ENCODE results near the gene ARID1B. TPM values are rescaled to one million over a fixed set of nuclear protein-coding genes. Genes with fewer than 3 reads are reported as not detected.

The ARID1B gene
- total RNA-seq, 2 donors from 2014 or later, result 65.1 to 99.4 TPM

- Histone ChIP-seq H3K27me3 (replicated peaks; ENCODE audit: insufficient read depth) (no peaks in the 10 kb centered on the region), H3K27ac (no peak overlapping the region), H3K4me1 (replicated peaks) (no peaks in the 10 kb centered on the region), H3K9me3 (no peaks in the 10 kb centered on the region), H3K4me3 (no peak overlapping the region), H3K36me3 (no peaks in the 10 kb centered on the region)
- DNase-seq (ENCODE audit: low spot score), result no peak
- 90% methylated on average over 2 of the region's 2 CpGs for WGBS
- intact Hi-C loops (cut with DNase I), result no loop called here
- TF ChIP-seq POLR2AphosphoS5 (IDR thresholded peaks at IDR 0.05) (no peak), POLR2A (IDR thresholded peaks at IDR 0.05) (no peak), CTCF (IDR thresholded peaks at IDR 0.05) (no peak)
These were observed 147.8 kb downstream of the ARID1B start for GRCh38 chr6:156925026-156925425.

- intact Hi-C loops (cut with DNase I), result no loop called here
- Histone ChIP-seq H3K27ac (no peak overlapping the region), H3K36me3 (no peaks in the 10 kb centered on the region), H3K4me1 (replicated peaks) (no peaks in the 10 kb centered on the region), H3K4me3 (no peak overlapping the region), H3K9me3 (no peaks in the 10 kb centered on the region), H3K27me3 (replicated peaks; ENCODE audit: insufficient read depth) (no peaks in the 10 kb centered on the region)
- no peak for TF ChIP-seq POLR2A (IDR thresholded peaks at IDR 0.05)
- TF ChIP-seq CTCF (IDR thresholded peaks at IDR 0.05), result no peak
- no peak for TF ChIP-seq POLR2AphosphoS5 (IDR thresholded peaks at IDR 0.05)
- WGBS, result 70% methylated on average over 3 of the region's 3 CpGs
- no peak for DNase-seq (ENCODE audit: low spot score)
These were observed 148.8 kb downstream of the ARID1B start for GRCh38 chr6:156925718-156926607.

GRCh38 chr6:156928126-156928525 is 150.9 kb downstream of the ARID1B start:
- DNase-seq (ENCODE audit: low spot score), result no peak
- no peak overlapping the region for H3K27ac ChIP-seq
- intact Hi-C loops (cut with DNase I), result no loop called here
- H3K36me3 ChIP-seq, result no peaks in the 10 kb centered on the region
- no peaks in the 10 kb centered on the region for H3K27me3 ChIP-seq (replicated peaks; ENCODE audit: insufficient read depth)
- 93% methylated on average over 8 of the region's 8 CpGs for WGBS
- peaks cover 9% of the 10 kb centered on the region for H3K4me1 ChIP-seq (replicated peaks)
- TF ChIP-seq POLR2A (IDR thresholded peaks at IDR 0.05) (no peak), CTCF (IDR thresholded peaks at IDR 0.05) (no peak), POLR2AphosphoS5 (IDR thresholded peaks at IDR 0.05) (no peak)
- H3K4me3 ChIP-seq, result no peak overlapping the region
- no peaks in the 10 kb centered on the region for H3K9me3 ChIP-seq

DNA sequence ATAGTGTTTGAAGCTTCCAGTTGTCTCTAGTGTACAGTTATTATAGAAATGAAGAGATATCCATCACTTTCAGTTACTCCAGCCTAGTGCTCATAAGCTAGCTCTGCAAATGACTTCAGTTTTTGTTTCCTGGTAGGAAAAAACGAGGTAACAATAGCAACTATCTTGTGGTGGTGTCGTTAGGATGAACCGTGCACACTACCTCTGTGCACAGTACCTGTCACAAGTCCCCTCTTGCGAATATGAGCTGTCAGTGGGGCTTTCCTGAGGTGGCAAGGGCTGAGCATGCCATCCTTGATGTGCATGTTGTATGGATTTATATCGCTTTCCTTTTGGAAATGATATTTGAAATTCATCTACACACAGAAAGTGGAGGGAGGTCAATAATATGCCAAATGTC is 151.8 kb downstream of the ARID1B start:
- Histone ChIP-seq H3K36me3 (no peaks in the 10 kb centered on the region), H3K9me3 (no peaks in the 10 kb centered on the region), H3K27ac (no peak overlapping the region), H3K4me1 (replicated peaks) (peaks cover 10% of the 10 kb centered on the region), H3K27me3 (replicated peaks; ENCODE audit: insufficient read depth) (no peaks in the 10 kb centered on the region), H3K4me3 (no peak overlapping the region)
- intact Hi-C loops (cut with DNase I), result no loop called here
- TF ChIP-seq CTCF (IDR thresholded peaks at IDR 0.05) (no peak), POLR2AphosphoS5 (IDR thresholded peaks at IDR 0.05) (no peak), POLR2A (IDR thresholded peaks at IDR 0.05) (no peak)
- 78% methylated on average over 5 of the region's 5 CpGs for WGBS
- DNase-seq (ENCODE audit: low spot score), result no peak

DNA sequence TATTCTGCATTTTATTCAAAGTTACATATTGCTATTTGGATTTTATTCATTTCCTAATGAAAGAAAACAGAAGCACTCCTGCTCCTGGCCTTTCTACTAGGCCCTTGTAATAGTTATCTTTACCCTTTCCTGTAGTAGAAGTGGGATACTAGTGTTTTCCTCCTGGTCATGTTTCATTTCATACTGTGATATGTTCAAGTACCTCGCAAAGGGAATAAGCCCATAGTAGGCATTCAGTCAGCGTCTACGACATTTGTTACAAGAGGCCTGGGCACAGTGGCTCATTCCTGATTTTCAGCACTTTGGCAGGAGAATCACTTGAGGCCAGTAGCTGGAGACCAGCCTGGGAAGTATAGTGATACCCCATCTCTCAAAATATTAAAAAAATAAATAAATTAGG is 154.1 kb downstream of the ARID1B start:
- Histone ChIP-seq H3K4me3 (no peak overlapping the region), H3K4me1 (replicated peaks) (peaks cover 10% of the 10 kb centered on the region), H3K36me3 (no peaks in the 10 kb centered on the region), H3K9me3 (no peaks in the 10 kb centered on the region), H3K27me3 (replicated peaks; ENCODE audit: insufficient read depth) (no peaks in the 10 kb centered on the region), H3K27ac (no peak overlapping the region)
- TF ChIP-seq POLR2AphosphoS5 (IDR thresholded peaks at IDR 0.05) (no peak), POLR2A (IDR thresholded peaks at IDR 0.05) (no peak), CTCF (IDR thresholded peaks at IDR 0.05) (no peak)
- no peak for DNase-seq (ENCODE audit: low spot score)
- WGBS, result 93% methylated on average over 3 of the region's 3 CpGs
- intact Hi-C loops (cut with DNase I), result no loop called here

Measured in prostate gland (tissue), 2 donors.